NCI-H446 treated with DMSO at 0.1 percent for 48 hours (cell line): ENCODE measurements around the gene A3GALT2.

Experiments
- DNase-seq: peaks from one replicate; lab custom pipeline; 2025; lab: John Stamatoyannopoulos, UW

A3GALT2 gene

DNA sequence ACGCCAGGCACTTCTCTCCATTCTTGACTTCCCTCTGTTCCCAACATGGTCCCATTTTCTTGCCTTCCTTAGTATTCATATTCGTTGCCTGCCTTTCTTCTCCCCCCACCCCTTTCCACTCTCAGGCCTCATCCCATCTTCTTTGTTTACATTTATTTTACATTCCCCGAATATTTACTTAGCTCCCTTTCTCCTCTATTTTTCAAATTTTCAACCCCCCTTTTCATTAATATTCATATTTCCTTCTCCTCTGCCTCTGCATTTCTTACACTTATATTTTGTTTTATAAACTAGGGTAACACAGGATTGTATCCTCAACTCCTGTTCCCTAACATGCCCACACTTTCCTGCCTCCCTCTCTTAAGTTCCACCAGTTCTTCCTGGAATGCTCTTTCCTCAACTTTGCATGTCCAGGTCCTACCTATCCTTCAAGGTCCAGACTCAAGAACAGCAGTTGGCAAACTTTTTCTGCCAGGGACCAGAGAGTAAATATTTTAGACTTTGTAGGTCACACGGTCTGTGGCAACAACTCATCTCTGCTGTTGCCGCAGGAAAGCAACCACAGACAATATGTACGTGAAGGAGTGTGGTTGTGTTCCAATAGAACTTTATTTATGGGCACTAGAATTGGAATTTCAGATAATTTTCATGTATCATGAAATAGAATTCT is 29.8 kb upstream of the A3GALT2 start:
- no peak for DNase-seq

DNA sequence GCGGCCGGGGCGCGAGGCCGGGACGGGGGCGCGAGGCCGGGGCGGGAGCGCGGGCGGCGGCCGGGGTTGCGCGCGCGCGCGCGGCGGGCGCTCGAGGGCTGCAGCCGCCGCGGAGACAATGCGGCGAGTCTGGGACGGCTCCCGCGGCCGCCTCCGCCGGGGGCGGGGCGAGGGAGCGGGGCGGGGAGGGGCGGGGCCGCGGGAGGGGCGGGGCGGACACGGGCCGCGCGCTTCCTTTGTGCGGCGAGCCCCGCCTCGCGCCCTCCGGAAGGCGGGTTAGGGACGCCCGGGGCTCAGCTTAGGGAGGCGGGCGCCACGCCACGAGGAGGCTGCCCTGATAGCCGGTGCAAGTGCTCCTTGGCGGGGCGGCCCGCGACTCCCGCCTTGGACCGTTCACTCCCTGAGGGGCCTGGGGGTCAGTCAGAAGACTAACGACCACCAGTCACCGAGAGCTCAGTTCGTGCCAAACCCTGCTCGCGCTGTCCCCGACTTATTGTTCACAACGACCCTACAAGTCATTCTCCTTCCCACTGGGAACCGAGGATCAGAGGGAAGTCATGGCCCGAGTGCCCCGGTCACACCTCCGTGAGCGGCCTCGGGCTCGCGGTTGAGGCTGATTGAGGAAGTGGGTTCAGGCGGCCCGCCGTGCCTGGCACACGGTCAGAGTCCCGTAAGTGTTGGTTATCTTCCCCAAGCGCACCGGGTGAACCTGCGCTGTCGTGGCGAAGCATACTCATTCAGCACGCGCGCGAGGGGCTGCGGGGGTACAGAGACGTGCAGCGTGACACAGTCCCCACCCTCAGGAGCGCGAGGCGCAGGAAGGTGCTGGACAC is 29.1 kb upstream of the A3GALT2 start:
- DNase-seq, result peak; percentile 68

DNA sequence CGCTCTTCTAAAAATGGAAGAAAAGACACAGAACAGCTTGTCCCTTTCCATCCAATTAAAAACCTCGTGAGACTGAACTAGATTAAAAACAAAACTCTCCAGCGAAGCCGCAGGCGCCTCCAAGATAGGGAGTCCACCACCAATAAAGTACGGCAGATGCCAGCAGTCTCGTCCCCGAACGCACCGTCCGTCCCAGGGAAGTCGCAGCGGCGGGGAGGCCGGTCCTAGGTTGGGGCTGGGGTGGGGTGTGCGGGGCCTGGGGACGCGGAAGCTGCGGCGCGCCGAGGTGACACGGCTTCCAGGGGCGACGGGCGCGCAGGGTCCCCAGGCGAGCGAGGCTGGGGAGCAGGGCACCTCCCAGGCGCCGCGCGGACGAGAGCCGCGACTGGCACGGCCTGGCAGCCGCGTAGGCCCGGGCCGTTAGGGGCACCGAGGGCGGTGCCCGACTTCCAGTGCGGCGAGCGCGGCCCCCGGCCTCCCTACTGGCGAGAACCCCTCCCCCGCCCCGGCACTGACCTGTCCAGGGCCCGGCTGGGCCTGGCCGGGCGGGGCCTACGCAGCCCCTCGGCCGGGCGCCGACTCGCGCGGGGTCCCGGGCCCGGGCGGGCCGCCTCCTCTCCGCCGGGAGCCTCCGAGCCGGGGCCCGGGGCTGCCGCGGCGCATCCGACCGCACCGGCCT is 28.3 kb upstream of the A3GALT2 start:
- DNase-seq, result no peak

DNA sequence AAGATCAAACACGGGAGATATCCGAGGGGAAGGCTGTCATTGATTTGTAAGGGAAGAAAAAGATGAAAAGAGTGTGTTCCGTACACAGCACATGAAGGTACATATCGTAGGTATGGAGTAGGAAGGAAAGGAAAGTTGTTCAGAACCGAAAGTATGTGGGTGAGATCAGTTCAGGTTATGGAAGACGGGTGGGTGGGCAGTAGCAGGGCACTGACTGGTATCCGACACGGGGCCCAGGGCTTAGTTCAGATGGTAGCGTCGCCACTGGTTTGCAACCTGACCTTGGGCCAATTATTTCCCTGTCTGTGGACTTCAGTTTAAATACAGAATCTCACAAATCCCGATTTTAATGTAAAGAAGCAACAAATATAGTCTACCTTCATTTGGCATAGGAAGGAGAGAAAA is 27.8 kb upstream of the A3GALT2 start:
- no peak for DNase-seq

DNA sequence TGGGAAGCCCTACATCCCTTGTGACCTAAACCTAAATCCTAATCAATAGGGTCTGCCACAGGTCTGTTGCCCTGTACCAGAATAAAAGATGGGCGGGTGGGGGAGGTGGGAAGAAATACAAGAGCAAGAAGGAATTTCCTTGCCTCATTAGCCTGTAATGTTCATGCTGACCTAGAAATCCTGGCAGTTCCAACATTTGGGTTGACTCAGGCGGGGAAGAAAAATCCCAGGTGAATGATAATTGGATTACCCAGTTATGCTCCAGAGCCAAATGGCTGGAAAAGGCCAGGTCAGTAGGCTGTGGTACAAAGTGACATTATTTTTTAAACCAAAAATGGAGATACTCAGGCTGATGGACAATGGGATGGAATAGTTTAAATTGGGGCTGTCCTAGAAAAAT is 27.3 kb upstream of the A3GALT2 start:
- DNase-seq, result no peak

DNA sequence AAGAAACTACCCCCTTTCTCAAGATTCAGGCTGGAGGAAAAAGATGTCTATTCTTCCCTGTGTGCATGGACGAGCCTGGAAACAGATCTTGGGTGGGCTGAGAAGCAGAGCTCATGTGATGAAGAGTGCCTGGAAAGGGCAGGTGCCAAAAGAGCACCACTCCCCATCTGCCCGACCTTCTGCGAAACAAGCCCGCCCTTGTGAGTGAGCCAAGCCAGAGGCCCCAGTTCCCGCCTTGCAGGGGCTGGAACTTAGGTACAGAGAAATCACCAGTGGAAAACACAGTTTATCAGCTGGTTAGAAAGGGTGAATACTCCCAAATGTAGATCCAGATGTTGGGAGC is 26.7 kb upstream of the A3GALT2 start:
- DNase-seq, result peak; percentile 61

DNA sequence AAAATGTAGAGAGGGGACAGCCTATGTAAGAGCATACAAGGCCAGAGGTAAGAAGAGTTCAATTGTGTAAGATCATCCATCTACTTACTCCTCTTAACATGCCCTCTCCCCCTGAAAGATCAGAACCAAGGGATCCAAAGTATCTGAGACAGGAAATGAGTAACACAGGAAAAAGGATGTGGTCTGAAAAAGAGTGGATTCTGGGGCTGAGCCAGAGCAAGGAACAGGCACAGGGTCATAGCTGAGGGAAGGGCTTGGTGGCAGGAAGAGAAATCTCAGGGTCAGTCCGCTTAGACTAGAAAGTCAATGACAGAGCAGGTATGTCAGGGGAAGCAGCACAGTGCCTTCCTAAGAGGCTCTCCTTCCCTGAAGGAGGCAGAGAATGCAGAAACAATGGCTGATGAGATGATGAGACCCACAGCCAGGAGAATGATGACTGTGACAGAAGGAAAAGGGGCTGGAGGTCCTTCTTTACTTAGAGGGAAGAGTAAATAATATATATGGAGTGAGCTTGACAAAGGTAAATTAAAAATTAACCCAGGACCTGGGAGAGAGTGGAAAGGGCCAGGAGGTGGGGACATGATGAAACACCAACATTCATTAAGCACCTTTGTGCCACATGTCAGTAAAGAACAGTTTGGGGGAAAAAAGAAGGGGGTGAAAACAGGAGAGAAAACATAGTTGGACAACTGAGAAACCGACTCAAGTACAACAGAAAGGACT is 26.2 kb upstream of the A3GALT2 start:
- DNase-seq, result no peak

DNA sequence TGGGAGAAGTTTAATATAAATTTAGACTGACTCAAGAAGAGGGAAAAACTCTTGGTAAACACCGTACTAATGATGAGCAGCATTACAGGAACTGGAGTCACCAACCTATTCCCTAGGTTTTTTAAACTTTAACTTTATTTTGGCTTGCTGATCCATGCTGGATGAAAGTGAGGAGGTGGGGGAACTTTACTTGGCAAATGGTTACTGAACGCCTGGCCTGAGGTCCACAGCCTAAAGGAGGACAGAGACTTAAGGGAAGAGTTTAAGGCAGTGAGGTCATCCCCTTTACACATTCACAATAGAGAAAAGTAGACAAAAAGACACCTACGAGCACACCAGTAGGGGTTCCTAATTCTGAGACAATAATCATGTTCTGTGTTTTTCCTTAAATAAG is 25.6 kb upstream of the A3GALT2 start:
- DNase-seq, result no peak

DNA sequence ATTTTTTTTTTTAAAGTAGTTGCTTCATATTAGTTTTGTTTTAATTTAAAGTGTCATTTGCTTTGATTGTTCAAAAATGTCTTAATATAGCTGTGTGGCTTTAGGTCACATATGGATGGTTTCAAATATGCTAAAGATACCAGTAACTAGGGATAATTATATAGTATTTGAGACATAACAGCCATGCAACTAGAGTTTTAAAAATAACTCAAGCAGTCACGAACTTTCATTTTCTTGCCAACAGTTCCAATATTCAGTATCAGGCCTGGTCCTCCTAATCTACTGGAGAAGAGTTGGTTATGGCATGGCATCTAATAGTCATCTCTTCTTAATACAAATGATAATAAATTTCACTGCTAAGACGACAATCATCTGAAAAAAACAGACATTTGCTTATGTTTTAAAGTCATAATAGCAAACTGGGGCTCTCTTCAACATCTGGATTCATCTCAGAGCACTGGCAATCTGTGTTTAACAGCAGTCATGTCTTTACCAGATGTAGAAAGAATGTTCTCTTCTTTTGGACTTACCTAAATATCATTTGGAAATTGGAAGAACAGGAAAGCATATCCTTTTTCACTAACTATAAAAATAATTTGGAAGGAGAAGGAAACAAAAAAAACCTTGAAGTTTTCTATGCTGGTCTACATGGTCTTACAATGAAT is 24.1 kb upstream of the A3GALT2 start:
- DNase-seq, result no peak

DNA sequence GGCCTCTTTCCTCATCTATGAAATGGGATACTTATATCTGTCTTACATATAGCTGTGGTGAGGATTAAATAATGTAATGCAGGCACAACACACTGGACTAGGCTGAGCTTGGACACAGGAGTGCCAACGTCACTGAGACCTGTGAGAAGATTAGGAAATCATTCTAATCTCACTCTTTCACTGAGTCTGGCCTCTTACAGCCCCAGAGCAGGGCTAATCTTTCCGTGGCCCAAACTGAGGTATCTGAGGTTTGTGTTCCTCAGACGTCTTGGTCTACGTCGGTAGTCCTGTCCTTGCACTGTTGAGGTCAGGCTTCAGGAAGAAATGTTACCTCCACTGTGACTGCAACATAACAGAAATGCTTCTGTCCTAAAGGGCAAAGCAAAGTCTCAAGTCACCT is 22.6 kb upstream of the A3GALT2 start:
- DNase-seq, result no peak

DNA sequence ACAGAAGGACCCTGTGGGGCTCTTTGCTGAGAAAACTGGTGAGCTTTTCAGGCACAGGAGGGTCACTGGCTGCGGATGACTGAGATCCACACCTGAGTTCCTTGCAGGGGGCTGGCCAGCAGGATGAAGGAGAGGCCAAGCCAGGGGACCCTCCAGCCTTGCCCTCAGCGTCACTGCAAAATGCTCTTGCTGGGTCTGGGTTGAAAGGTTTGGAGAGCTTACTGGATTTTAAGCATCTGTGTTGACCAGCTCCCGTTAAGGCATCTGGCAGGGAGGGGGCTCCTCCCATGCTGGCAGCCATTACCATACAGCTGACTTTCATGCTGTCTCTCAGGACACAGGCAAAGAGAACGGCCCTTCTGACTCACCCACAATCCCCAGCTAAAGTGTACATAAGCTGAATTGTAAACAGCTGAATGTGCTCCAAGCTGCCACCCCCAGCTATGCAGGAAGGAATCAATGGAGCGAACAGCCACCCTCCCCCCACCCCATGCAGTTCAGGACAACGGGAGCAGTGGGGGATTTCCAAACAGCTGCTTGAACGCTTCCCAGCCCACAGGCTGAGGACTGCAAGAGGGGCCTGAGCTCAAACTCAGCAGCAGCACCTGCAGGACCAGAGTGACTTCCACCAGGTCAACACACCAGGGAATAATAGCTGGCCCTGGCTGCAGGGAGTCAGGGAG is 21.3 kb upstream of the A3GALT2 start:
- peak; percentile 88 for DNase-seq

DNA sequence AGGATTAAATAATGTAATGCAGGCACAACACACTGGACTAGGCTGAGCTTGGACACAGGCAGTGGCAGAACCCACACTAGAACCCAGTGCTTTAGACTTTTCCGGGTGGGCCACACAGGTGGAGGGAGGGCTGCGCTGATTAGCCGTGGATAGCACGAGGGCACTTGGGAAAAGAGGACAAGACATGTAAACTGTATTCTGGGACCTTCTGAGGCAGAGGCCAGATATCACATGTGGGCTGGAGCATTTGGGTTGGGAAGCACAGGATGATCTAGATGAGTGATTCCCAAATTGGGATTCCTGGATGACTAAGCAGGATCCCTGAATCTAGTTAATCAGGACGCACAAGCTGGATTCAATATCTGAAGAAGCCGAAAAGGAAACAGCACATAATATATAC is 20.3 kb upstream of the A3GALT2 start:
- no peak for DNase-seq

DNA sequence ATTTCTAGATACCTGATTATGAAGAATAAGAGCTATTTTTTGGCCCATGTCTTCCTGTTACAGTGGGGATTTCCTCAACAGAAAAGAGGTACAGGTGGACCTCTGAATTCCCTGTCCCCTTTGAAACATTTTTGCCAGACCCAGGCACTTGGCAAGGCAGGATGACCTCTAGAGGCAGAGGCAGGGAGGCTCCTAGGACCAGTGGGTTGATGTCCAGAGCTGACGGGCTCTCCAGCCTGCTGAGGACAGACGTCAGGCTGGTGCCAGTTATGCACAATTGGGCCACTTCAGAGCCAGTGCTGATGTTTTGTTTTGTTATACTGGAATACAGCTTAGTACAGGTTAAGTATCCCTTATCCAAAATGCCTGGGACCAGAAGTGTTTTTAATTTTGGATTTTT is 18.5 kb upstream of the A3GALT2 start:
- DNase-seq, result no peak

DNA sequence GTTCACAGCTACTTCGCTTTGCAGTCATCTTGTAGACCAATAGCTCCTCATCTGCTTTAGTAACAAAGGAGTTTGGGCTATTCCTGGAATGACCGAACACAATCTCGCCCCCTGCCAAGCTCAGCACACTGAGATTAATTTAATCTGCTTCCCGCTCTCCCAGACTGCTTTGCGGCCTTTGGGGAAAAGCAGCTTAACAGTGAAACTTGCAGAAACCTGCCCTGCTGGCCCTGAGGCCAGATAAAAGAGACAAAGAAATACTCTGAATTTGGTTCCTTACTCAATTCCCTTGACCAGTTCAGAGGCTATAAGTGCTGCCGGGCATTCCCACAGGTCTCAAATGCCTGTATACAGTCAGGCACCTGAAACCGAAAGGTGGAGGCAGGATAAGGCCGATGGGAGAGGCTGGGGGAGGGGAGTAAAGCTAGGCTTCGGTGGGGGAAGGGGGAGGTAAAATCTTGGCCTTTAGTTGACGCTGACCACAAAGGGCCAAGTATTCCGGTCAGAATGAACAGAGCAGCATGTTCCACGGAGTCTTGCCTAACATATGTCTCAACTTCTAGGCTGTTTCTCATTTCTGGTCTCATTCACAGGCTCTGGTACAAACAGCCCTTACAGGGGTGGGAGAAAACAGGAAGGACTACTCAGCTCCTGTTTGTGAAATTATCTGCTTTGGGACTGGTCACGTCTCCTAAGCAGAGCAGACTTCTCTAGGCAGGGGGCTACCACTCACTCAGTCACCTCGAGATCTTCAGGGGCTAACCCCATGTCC is 17.7 kb upstream of the A3GALT2 start:
- DNase-seq, result peak; percentile 32

DNA sequence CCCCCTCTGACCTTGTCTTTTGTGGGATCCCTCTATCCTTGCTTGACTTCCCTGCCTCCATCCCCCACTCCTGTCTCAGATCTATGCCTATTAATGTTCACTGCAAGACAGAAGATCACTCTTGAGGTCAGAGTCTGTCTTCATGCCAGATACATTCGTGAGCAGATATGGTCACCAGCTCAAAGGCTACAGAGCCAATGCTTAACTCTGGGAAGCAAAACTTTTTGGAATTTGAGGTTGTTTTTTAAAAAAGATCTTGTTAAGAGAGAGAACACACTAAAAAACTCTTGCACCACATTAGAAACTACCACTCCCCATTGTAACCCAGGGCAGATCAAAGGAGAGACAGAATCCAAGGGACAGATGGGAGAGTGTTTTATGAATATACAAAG is 17.1 kb upstream of the A3GALT2 start:
- DNase-seq, result no peak

DNA sequence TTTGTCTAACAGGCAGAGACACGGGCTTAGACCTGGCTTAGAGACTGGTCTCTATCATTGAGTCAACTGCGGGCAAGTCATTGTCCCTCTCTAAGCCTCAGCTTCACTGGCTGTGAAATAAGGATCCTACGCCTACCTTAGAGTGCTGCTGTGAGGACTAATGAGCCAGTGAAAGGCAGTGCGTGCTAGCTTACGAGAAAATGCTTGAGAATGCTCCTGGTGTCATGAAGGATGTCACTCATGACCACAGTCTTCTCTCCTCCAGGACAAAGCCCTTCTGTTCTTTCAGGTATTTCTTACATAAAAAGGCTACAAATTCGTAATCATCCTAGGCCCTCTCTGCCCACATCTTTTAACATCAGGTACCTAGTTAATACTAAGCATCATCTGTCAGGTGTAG is 16.5 kb upstream of the A3GALT2 start:
- DNase-seq, result no peak

DNA sequence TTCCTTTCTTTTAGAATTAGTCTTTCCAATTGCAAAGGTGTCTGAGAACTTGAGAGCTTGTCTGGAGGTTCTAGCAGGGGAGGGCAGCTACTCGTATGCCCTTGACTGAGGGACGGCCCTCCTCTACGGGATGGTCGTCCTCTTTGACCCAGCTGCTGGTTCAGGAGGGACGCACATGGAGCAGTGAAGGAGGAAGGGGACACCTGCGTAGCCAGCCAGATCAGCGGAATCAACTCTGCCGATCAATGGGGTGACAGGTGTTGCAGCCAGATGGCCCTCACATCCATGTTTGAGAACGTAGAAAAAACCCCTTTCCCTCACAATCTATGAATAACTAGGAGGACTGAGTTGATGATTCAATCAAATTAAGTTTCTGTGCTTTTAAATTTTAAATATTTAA is 15.7 kb upstream of the A3GALT2 start:
- no peak for DNase-seq

DNA sequence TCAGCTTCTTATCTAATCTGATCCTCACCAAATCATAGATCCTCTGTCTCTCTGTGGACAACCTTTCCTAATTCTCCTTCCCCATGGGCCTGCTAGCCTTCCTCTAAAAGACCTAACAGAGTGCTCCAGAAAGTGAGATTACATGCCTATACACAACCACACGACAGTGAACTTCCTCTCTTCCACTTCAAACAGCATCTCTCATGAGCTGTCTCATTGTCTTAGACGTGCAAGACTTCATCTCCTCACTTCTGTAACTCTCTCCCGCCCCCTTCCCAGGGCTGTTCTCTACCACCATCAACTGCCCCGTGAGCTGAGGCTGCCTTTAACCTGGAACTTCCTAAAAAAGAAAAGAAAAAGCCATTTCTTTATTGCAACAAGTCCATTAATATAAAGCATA is 14.1 kb upstream of the A3GALT2 start:
- no peak for DNase-seq

DNA sequence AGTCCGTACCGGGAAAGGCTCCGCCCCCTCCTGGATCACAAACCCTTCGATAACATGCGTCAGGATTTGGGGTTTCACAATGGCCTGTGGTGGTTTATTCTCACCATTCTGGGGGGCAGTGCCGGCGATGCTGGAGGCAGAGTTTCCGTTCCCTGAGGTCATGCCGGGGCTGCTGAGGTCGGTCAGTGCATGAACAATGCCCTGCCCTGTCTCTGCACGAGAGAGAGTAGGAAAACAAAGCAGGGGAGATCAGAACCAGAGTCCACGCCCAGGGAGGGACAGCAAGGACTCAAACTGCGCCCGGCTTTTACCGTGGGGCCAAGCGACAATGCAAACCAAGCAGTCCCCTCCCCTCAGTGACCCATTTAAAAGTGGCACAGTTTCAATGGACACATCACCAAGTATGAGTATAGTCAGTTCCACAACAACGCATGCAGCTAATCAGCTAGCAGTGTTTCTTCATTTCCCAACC is 13.2 kb upstream of the A3GALT2 start:
- DNase-seq, result no peak

DNA sequence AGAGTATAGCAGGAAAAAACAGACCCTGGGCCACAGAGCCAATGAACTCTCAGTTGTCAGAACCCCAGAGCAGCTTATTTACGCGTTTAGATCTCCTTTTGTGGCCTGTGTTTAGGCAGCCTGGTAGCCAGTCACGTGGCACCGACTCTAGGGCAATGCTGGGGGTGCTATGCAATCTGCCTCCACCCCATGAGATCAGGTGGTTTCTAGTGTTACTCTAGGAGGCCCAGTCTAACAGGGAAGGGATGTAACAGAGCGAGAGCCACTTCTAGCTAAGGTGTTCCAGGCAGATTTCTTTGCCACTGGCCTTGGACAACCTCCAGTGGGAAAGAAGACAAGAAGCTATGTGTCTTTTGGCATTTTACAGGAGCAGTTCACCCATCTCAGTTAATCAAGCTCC is 12.0 kb upstream of the A3GALT2 start:
- DNase-seq, result no peak

DNA sequence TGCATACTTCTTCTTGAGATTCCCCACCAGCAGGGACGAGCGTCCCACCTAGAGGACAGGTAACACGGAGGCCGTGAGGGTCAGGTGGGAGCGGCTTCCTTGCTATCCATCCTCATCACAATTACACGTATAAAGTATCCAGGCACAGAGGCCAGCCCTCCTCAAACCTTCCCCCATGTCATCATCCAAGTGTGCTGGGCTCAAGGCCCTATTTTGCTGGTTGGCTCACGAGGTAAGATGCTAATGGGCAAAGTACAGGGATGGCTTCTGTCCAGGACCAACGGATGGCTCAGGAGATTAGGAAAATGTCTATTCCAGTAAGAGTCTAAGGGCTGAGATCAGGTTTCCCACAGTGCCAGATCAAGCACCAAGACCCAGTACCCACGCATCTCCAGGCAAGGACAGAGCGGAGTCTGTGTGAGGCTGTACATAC is 11.5 kb upstream of the A3GALT2 start:
- DNase-seq, result no peak
